ENCODE measurements around the gene CNN1. TPM values are rescaled to one million over a fixed set of nuclear protein-coding genes. Genes with fewer than 3 reads are reported as not detected.

CNN1 gene
- total and polyA plus RNA-seq, 2 of the 8 experiments (the other 6 are each of a cell fraction or from before 2014, with no cell fraction given), result 29.8 to 50.8 TPM

DNA sequence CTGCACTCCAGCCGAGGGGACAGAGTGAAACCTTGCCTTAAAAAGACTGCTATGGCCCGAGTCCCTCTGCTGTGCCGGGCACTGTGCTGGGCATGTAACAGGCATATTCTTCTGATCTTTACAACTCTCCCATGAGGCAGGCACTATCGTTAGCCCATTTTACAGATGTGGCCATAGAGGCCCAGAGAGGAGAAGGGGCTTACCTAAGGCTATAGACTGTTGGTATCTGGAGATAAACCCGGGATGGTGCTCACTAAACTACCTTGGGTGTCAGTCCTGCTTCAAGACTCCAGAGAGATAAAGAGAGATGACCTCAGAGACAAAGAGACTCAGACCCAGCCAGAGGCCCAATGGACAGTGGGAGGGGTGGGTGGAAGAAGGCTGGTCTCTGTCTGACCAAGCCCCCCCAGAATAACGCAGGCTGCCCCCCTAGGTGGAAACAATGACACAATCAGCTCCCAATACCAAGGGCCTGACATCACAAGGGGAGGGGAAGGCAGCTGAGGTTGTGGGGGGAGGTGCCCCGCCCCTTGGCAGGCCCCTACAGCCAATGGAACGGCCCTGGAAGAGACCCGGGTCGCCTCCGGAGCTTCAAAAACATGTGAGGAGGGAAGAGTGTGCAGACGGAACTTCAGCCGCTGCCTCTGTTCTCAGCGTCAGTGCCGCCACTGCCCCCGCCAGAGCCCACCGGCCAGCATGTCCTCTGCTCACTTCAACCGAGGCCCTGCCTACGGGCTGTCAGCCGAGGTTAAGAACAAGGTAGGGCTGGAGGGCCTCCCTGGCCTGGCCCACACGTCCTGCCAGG is at the start of gene CNN1 (continued):
- TF ChIP-seq CTCF (IDR thresholded peaks at IDR 0.05; ENCODE audit: control extremely low read depth in 1 of 3, insufficient read depth in 1 of 3, low read depth in 1 of 3, low read length in 3 of 3) (no peak), EZH2 (IDR thresholded peaks at IDR 0.05; ENCODE audit: low read depth, low read length, severe bottlenecking) (no peak), NANOG (IDR thresholded peaks at IDR 0.05; ENCODE audit: insufficient read depth, low read depth, low read length, poor library complexity, severe bottlenecking) (no peak), HDAC6 (IDR thresholded peaks at IDR 0.05; ENCODE audit: low read depth, low read length) (no peak), TBP (IDR thresholded peaks at IDR 0.05; ENCODE audit: low read depth, low read length) (peak; percentile 69), HDAC2 (IDR thresholded peaks at IDR 0.05; ENCODE audit: borderline replicate concordance in 1 of 2, low read depth in 2 of 2, low read length in 2 of 2) (peak in 1 of 2 experiments; percentile 48; a peak in 1 of 4 replicates), TAF7 (optimal IDR thresholded peaks at IDR 0.05; ENCODE audit: borderline replicate concordance, low read depth, low read length) (no peak), ZNF274 (IDR thresholded peaks at IDR 0.05; ENCODE audit: borderline replicate concordance, extremely low read depth, low read length) (no peak), PHF8 (conservative IDR thresholded peaks at IDR 0.05; ENCODE audit: low read depth, low read length) (peak; percentile 44; the same call in 1 of the 2 replicates), CHD2 (IDR thresholded peaks at IDR 0.05; ENCODE audit: low read length) (0 out of 2 replicates have a peak, but pooled peaks have one; percentile 34), E2F6 (IDR thresholded peaks at IDR 0.05) (0 out of 2 replicates have a peak, but pooled peaks have one; percentile 34), EGR1 (IDR thresholded peaks at IDR 0.05; ENCODE audit: borderline replicate concordance, low read depth, low read length) (no peak), CHD1 (IDR thresholded peaks at IDR 0.05; ENCODE audit: low read depth, low read length) (no peak), BCL11A (IDR thresholded peaks at IDR 0.05; ENCODE audit: low read depth in 2 of 2, low read length in 2 of 2) (no peak), TCF12 (IDR thresholded peaks at IDR 0.05; ENCODE audit: low read depth, low read length) (no peak), RXRA (IDR thresholded peaks at IDR 0.05; ENCODE audit: insufficient read depth, low read depth, low read length) (no peak), NRF1 (IDR thresholded peaks at IDR 0.05; ENCODE audit: low read depth, low read length) (no peak), KDM5A (IDR thresholded peaks at IDR 0.05; ENCODE audit: low read length) (no peak), POU5F1 (IDR thresholded peaks at IDR 0.05; ENCODE audit: low read depth, low read length) (no peak), CREB1 (IDR thresholded peaks at IDR 0.05) (peak; percentile 74), RFX5 (IDR thresholded peaks at IDR 0.05; ENCODE audit: borderline replicate concordance, low read depth, low read length) (no peak)
